Skeletal muscle satellite cell (primary cell): ENCODE data around the gene SOX5.

Experiments
- H3K27me3 ChIP-seq: 2 replicates; pipeline ENCODE4 v1.7.0; 2013; ENCODE audit warnings: low read length; ENCODE audit not compliant: control insufficient read depth, insufficient read depth
- H3K36me3 ChIP-seq: 2 replicates; pipeline ENCODE4 v1.7.0; 2013; ENCODE audit warnings: mild to moderate bottlenecking, control low read depth, low read length; ENCODE audit not compliant: insufficient read depth
- H3K4me1 ChIP-seq: 2 replicates; pipeline ENCODE4 v1.7.0; 2013; ENCODE audit warnings: low read length; ENCODE audit not compliant: control insufficient read depth, insufficient read depth
- H3K4me2 ChIP-seq: 2 replicates; pipeline ENCODE4 v1.7.0; 2013; ENCODE audit warnings: mild to moderate bottlenecking, low read length
- H3K4me3 ChIP-seq: 2 replicates; pipeline ENCODE4 v1.7.0; 2013; ENCODE audit warnings: low read length
- H3K9ac ChIP-seq: 2 replicates; pipeline ENCODE4 v1.7.0; 2013; ENCODE audit warnings: mild to moderate bottlenecking, low read depth, low read length, moderate library complexity
- H3K9me3 ChIP-seq: replicated peaks from 2 replicates; pipeline ENCODE4 v1.7.0; 2013; ENCODE audit warnings: mild to moderate bottlenecking, control low read depth, low read length

Gene SOX5

DNA sequence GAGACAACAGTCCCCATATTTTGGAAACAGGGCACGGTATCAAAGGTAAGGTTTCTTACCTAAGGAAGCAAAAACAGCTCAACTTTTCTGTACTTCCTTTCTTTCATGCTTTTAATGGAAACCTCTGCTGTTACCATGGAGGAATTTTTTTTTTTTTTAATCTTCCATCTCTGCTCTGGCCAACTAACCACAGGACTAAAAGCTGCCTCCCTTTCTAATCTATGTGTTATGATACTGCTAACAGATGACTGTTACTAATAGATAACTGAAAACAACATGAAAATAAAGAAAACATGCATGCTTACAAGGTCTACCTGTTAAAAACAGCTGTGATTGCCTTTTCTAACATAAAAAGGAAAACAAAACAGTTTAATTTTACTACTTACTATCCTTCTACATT, 168.4 kb downstream of the SOX5 start:
- no peak overlapping the region for H3K9ac ChIP-seq
- H3K36me3 ChIP-seq, result no peaks in the 10 kb centered on the region
- H3K9me3 ChIP-seq, result no peaks in the 10 kb centered on the region
- H3K4me2 ChIP-seq, result no peak overlapping the region
- no peaks in the 10 kb centered on the region for H3K4me1 ChIP-seq
- H3K27me3 ChIP-seq, result no peaks in the 10 kb centered on the region
- H3K4me3 ChIP-seq, result no peak overlapping the region

DNA sequence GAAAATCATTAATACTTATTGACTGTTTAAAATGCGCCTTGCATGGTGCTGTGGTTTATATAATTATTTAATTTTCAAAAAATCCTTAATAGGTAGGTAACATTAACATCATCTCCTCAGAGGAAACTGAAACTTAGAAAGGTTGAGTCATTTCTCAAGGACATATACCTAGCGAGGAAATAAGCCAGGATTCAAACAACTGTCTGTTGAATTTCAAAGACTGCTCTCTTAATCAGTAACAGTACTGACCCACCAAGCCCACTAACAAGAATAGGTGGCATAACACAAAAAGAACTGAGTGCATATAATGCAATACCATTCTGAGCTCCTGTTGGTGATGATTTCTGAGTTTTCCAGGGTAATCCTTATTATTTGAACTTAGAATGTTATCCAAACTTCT, 174.3 kb downstream of the SOX5 start:
- Histone ChIP-seq H3K9me3 (no peaks in the 10 kb centered on the region), H3K9ac (no peak overlapping the region), H3K4me2 (no peak overlapping the region), H3K27me3 (no peaks in the 10 kb centered on the region), H3K4me1 (no peaks in the 10 kb centered on the region), H3K4me3 (no peak overlapping the region), H3K36me3 (no peaks in the 10 kb centered on the region)

DNA sequence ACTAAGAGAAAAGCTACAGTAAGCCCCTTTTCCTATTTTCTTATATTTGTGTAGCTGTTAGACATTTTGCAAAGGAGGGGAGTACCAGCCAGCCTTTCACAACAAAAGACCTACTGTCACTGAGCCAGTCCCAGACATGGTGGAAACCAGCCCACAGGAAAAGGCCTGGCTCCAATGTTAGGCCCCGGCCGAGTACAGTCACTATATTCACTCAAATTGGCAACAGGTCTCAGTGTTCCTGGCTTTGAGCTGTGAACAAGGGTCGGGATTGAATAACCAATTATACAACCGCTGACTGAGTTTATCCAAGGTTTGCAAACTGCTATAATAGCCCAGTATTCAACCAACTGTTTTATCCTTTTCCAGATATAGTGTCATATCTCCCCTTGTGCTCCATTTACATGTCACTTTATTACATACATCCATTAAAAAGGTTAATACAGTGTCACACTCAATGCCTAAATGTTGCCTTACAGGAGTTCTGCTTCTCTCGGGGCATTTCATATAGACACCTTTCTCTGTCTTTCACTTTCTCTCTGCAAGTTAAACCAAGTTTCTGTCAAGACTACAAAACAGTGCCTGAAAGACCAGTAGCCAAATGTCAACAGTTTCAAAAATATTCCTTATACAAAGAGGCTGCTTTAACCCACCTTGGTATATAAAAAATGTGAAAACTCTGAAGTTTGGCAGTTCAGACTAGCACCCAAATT, 178.1 kb downstream of the SOX5 start:
- H3K4me2 ChIP-seq, result no peak overlapping the region
- H3K36me3 ChIP-seq, result no peaks in the 10 kb centered on the region
- H3K27me3 ChIP-seq, result no peaks in the 10 kb centered on the region
- H3K4me3 ChIP-seq, result no peak overlapping the region
- H3K9ac ChIP-seq, result no peak overlapping the region
- H3K4me1 ChIP-seq, result no peaks in the 10 kb centered on the region
- no peaks in the 10 kb centered on the region for H3K9me3 ChIP-seq

DNA sequence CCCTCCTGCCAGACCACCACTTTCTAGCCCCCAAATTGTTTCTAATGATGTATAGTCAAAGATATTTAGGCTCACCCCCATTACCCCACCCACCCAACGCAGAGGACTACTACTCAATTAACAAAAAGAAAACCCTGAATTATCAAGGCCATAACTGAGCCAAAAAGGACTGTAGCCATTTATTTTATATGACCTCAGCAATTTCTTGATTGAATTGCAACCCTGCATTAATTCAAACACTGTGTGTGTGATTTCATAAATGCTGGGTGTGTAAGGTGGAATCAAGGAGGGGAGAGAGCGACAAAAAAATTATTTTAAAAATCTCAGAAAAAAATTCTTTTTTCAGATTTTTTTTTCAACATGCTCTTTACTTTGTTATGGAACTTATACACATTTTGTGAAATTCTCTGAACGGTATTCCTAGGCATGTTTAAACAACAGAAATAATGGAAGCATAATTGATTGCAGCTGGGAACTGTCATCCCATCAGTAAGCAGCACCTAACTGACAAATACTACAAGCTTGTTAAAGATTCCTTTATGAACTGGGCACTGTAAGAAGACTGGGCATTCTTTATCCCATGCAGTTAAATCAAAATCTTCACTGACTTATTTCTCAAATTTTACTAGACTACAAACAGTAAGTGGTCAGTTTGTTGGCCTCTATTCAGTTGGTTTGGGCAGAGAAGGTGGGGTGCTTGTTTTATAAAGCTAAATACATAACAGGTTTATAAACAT, 179.1 kb downstream of the SOX5 start:
- Histone ChIP-seq H3K9ac (no peak overlapping the region), H3K4me1 (no peaks in the 10 kb centered on the region)

DNA sequence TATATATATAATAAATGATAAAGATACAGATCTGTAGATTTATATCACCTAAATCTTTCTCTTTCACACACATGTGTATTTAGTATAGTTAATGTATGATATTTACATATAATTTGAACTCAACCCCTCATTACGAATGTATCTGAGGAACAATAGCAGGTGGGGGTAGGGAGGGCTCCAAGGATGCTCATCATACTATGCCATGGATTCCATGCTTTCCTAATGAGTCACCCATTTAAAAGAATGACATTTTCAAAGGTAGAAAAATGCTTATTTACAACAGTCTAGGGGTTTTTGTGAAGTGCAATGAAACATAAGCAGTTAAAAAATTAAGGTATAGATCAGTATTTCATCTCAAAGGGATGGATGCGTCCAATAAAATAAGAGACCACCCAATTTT, 181.6 kb downstream of the SOX5 start:
- H3K4me1 ChIP-seq, result no peaks in the 10 kb centered on the region
- no peak overlapping the region for H3K4me2 ChIP-seq
- H3K27me3 ChIP-seq, result no peaks in the 10 kb centered on the region
- H3K9ac ChIP-seq, result no peak overlapping the region
- H3K9me3 ChIP-seq, result no peaks in the 10 kb centered on the region
- H3K36me3 ChIP-seq, result no peaks in the 10 kb centered on the region
- no peak overlapping the region for H3K4me3 ChIP-seq

More for the DNA sequence above, 179.1 kb downstream of the SOX5 start:
- H3K27me3 ChIP-seq, result no peaks in the 10 kb centered on the region
- H3K9me3 ChIP-seq, result no peaks in the 10 kb centered on the region
- no peak overlapping the region for H3K4me3 ChIP-seq
- H3K4me2 ChIP-seq, result no peak overlapping the region
- no peaks in the 10 kb centered on the region for H3K36me3 ChIP-seq

DNA sequence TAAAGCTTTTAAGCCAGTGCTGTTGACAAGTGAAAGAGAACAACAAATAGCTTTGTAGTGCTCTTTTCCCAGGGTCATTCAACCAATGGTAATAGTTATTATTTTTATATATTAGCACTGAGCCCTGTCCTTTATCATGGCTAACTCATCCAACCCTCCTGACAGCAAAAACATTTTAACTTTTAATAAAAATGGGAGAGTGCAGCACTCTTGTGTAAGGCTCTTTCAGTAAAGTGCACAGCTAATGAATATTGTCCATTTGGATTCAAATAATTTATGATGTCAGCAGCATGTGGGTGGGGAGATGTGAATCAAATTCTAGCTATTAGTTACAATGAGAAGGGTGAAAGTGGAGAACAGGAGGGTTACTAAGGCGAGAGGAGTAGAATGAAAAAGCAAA, 185.7 kb downstream of the SOX5 start:
- H3K9me3 ChIP-seq, result no peaks in the 10 kb centered on the region
- no peaks in the 10 kb centered on the region for H3K27me3 ChIP-seq
- H3K4me1 ChIP-seq, result no peaks in the 10 kb centered on the region
- H3K9ac ChIP-seq, result no peak overlapping the region
- no peak overlapping the region for H3K4me2 ChIP-seq
- H3K36me3 ChIP-seq, result no peaks in the 10 kb centered on the region
- no peak overlapping the region for H3K4me3 ChIP-seq

DNA sequence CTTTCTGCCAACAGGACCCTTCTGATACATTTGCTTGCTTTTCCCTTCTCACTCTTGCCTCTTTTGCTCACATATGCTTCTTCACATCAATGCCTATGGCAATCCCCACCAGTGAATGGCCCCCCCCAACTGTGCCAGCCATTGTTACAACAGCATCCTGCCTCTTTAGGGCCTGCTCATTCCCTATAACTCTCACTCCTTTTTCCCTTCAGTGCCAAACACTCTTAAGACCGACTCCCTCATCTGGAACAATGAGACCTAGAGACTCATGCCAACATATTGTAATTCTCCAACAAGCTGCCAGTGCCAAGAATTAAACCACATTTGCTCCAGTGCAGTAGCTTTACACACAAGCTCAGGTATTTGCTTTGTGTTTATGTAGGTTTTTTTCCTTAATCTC, 189.0 kb downstream of the SOX5 start:
- Histone ChIP-seq H3K4me1 (no peaks in the 10 kb centered on the region), H3K4me3 (no peak overlapping the region), H3K36me3 (no peaks in the 10 kb centered on the region), H3K9ac (no peak overlapping the region), H3K4me2 (no peak overlapping the region), H3K27me3 (no peaks in the 10 kb centered on the region), H3K9me3 (no peaks in the 10 kb centered on the region)

DNA sequence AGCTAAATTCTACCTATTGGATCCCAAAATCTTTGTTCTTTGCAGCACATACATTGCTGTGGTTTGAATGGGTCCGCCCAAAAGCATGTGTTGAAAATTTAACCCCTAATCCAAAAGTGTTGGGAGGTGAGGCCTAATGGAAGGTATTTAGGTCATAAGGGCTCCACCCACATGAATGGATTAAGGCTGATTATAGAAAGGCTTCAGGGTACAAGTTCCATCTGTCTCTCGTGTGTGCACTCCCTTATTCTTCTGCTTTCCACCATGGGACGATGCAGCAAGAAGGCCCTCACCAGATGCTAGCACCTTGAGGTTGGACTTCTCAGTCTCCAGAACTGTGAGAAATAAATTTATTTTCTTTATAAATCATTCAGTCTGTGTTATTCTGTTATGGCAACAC, 190.9 kb downstream of the SOX5 start:
- Histone ChIP-seq H3K4me1 (no peaks in the 10 kb centered on the region), H3K36me3 (no peaks in the 10 kb centered on the region), H3K9me3 (no peaks in the 10 kb centered on the region), H3K4me3 (no peak overlapping the region), H3K9ac (no peak overlapping the region), H3K4me2 (no peak overlapping the region), H3K27me3 (no peaks in the 10 kb centered on the region)

DNA sequence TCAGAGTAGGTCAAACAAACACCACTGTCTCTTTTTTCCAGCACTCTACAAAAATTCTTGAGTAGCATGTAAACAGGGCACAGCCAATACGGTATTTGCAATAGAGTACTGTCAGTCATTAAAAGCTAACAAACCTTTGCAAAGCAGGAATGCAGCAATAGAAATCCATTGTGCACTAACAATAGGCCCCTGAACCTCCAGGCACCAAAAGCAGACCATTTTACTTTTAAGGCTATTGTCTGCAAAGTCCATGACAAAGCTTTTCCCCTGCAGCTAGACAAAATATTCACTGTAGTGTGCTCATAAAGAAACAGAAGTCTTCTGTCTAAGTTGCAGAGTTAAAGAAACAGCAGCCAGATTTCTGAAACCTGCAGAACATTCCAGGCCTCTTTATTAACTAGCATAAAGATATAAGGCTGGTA, 191.9 kb downstream of the SOX5 start:
- no peaks in the 10 kb centered on the region for H3K9me3 ChIP-seq
- no peak overlapping the region for H3K4me2 ChIP-seq
- H3K4me3 ChIP-seq, result no peak overlapping the region
- no peaks in the 10 kb centered on the region for H3K36me3 ChIP-seq
- no peaks in the 10 kb centered on the region for H3K27me3 ChIP-seq
- H3K9ac ChIP-seq, result no peak overlapping the region
- no peaks in the 10 kb centered on the region for H3K4me1 ChIP-seq

DNA sequence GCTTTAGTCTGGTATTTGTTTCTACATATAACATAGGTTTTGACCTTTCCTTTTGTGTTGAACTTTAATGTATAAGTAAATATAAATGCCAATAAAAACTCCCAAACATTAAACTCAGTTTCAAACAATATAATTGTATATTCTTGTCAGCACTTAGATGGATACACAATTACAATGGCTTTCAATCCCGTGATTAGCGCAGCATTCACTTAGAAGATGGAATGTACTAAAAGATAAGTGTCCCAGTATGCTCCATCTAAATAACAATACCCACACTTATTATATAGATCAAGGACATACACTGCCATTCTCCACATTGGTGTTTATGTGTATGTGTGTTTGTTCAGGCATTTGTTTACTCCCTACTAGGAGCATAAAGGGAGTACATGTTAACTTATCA, 193.1 kb downstream of the SOX5 start:
- Histone ChIP-seq H3K27me3 (no peaks in the 10 kb centered on the region), H3K4me3 (no peak overlapping the region), H3K9me3 (no peaks in the 10 kb centered on the region), H3K4me1 (no peaks in the 10 kb centered on the region), H3K9ac (no peak overlapping the region), H3K36me3 (no peaks in the 10 kb centered on the region), H3K4me2 (no peak overlapping the region)

DNA sequence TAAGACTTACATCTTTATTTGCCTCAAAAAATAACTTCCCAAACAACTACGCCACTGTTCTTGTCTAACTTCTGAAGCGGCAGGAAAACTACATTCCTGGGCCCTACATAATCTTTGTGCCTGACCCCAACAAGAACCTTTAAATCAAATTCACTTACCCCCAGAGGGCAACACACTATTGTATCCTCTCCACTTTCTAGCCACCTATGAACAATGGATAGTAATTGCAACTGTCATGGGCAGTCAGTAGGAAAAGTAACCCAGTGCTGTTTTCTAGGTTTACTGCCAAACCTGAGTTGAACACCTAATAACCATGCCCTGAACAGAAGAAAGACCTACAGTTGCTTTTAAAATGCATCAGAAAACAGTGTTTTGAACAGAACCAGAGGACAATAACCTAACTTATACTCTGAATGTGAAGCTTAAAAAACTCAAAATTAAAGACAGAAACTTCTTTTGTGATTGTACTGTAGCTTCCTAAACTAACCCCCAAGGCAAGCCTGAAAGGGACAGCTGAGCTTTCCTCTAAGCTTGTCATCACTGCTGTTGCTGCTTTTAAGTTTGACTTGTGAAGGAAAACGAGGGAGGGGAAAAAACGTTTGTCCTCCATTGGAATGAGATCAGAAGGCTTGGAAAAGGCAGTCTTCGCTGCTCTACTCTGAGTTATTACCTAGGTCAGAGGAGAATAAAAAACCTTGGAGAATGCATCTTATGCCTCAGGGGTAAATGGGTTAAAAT, 195.7 kb downstream of the SOX5 start:
- Histone ChIP-seq H3K4me1 (no peaks in the 10 kb centered on the region), H3K9me3 (no peaks in the 10 kb centered on the region), H3K9ac (no peak overlapping the region), H3K4me2 (no peak overlapping the region), H3K27me3 (no peaks in the 10 kb centered on the region), H3K4me3 (no peak overlapping the region), H3K36me3 (no peaks in the 10 kb centered on the region)
